ELF-1 (cell line): ENCODE measurements around the gene TSPAN2.

Experiments
- DNase-seq: peaks from one replicate; pipeline ENCODE4 v3.0.0-alpha.2; 2016; ENCODE audit warnings: low read depth, low spot score

TSPAN2 gene

GRCh38 chr1:115113766-115114165, 24.5 kb upstream of the TSPAN2 start:
- no peak for DNase-seq

- peak; percentile 91 for DNase-seq
These were observed 23.4 kb upstream of the TSPAN2 start for GRCh38 chr1:115112496-115113375.

- no peak for DNase-seq
These were observed 18.4 kb upstream of the TSPAN2 start for GRCh38 chr1:115107516-115108260.

GRCh38 chr1:115105831-115106230, 16.5 kb upstream of the TSPAN2 start:
- no peak for DNase-seq

- no peak for DNase-seq
These were observed 10.4 kb upstream of the TSPAN2 start for GRCh38 chr1:115099693-115100050.

- no peak for DNase-seq
These were observed 9.8 kb upstream of the TSPAN2 start for GRCh38 chr1:115098979-115099692.

GRCh38 chr1:115092175-115092574, 2.9 kb upstream of the TSPAN2 start:
- DNase-seq: no peak

GRCh38 chr1:115091572-115091971, 2.3 kb upstream of the TSPAN2 start:
- DNase-seq: no peak

GRCh38 chr1:115090956-115091355, 1.7 kb upstream of the TSPAN2 start:
- no peak for DNase-seq

- peak; percentile 37 for DNase-seq
These were observed 1.2 kb upstream of the TSPAN2 start for GRCh38 chr1:115090540-115090939.

- DNase-seq: no peak
These were observed 835 bp upstream of the TSPAN2 start for GRCh38 chr1:115090186-115090490.

GRCh38 chr1:115088871-115089419, 358 bp downstream of the TSPAN2 start:
- DNase-seq: no peak

GRCh38 chr1:115088115-115088778, 1.1 kb downstream of the TSPAN2 start:
- DNase-seq: no peak

GRCh38 chr1:115086176-115086830, 3.0 kb downstream of the TSPAN2 start:
- no peak for DNase-seq

- no peak for DNase-seq
These were observed 4.3 kb downstream of the TSPAN2 start for GRCh38 chr1:115084902-115085511.

GRCh38 chr1:115082949-115083348, 6.4 kb downstream of the TSPAN2 start:
- DNase-seq: no peak

GRCh38 chr1:115078708-115079107, 10.6 kb downstream of the TSPAN2 start:
- no peak for DNase-seq

- DNase-seq: no peak
These were observed 11.3 kb downstream of the TSPAN2 start for GRCh38 chr1:115077984-115078330.

- DNase-seq: no peak
These were observed 11.9 kb downstream of the TSPAN2 start for GRCh38 chr1:115077286-115077983.

GRCh38 chr1:115076384-115076915, 12.9 kb downstream of the TSPAN2 start:
- DNase-seq: no peak
